Stimulated activated CD4-positive, alpha-beta T cell treated with anti-CD3 and anti-CD28 coated beads, Interleukin-4, amount 100 ng/mL, for 4 hours (primary cell): Measurements from ENCODE around the gene HSD17B8.

Experiments
- DNase-seq, 2 experiments: peaks; one replicate each; pipeline ENCODE4 v3.0.0-alpha.2; 2020

The HSD17B8 gene

DNA sequence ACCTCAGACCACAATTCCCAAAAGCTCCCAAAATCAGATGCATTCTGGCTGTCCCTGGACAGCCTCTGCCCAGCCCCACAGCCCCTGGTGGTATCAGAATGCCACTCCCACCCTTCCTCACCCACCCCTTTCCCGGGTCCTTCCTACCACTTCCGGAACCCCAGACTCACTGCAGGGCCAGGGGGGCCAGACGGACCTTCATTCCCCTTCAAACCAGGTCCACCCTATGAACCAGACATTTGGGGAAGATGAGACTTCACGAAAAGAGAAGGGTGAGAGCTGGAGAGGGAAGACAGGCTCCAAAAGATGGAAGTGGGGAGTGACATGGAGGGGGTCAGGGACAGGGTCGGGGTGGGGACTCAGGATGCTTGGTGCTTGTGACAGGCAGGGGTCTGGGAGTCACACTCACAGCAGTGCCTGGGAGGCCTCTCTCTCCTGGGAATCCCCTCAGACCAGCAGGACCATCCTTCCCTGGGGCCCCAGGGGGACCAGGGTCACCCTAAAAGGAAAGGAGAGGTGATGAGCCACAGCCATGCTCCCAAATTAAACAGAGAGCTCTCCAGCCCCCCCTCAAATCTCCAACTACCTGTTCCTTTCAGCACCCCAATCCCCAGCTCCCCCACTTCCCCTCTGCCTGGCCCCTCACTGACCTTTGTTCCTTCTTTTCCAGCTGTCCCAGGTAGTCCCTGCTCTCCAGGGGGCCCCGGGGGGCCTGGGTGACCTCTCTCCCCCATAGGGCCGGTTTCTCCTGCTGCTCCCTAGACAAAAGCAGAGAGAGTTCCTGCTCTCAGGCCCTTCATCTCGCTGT lies 32.4 kb upstream of the HSD17B8 start:
- DNase-seq = no peak

GRCh38 chr6:33172688-33173534 lies 31.5 kb upstream of the HSD17B8 start:
- DNase-seq = no peak

GRCh38 chr6:33173535-33174180 lies 30.8 kb upstream of the HSD17B8 start:
- no peak for DNase-seq

GRCh38 chr6:33174784-33175183 lies 29.7 kb upstream of the HSD17B8 start:
- DNase-seq = no peak

DNA sequence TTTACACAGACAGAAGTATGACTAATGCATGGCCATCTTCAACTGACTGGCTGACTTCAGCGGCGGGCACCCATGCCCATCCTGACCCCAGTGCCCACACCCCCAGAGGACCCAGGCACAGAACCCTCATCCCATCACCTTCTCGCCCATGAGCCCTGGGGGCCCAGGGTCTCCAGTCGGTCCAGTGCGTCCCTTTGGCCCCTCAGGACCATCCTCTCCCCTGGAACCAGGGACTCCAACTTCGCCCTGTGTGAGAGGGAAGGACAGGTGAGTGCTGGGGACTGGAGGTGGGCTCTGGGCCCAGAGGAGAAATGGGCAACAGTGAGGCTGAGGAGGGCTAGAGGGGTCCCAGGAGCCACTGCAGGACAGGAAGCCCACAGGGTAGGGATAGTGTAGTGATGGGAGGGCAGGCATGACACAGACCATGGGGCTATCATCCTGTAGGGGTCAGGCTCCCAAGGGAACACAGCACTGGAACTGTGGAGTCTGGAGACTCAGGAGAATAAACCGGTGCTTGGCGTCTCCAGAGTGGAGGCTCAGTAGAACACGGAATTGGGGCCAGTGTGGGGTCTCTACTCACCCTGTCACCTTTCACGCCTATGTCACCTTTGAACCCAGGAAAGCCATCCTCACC lies 28.9 kb upstream of the HSD17B8 start:
- DNase-seq = no peak

DNA sequence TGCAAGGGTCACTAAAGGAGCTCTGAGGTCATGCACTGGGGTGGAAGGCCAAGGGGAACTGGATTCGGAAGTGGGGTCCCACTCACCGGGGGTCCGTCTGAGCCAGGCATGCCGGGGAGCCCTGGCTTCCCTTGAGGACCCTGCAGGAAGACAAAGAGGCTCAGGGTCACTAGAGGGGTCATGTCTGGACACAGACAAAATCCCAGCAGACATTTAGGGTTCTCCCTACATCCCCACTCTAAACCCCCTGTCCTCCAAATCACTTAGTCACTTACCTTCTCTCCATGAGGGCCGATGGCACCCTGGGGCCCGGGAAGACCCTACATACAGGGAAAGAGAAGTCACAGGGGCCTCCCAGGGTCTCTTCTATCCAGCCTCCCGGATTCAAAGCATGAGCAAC lies 27.5 kb upstream of the HSD17B8 start:
- DNase-seq = no peak

DNA sequence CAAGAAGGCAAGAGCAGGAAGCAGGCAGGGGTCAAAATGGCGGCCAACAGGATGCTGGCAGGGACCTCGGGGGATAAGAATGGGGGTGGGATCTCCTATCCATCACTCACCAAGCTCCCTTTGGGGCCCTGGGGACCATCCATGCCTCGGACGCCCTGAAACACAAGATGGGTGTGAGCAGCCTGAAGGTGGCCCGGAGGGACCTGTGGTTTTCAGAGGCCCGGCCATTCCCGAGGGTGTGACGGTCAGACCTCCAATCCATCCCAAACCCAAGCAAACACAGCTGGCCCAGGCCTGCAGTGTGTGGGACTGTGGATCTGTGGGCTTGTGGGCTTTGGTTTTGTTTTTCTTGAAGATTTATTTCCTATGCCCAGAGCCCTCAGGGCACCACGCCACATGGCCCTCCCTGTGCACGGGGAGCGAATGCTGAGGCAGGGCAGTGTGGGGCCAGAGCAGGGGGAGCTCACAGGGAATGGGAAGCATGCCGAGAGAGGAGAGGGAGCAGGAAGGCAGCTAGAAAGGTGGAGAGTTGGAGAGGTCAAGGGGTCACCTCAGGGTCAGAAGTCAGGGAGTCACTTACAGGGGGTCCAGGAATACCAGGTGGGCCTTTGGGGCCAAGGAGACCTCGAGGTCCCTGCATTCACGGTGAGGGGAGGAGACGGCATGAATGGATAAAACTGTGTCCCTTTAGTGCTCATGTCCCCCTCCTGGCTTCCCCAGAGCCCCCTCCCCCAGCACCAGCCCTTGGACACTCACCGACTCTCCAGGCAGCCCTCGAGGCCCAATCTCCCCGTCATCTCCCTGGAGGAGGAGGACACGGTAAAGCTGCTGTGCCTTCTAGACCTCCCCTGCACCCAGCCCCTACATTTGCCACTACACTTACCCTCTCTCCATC lies 26.7 kb upstream of the HSD17B8 start:
- DNase-seq = no peak

GRCh38 chr6:33178755-33179475 lies 25.5 kb upstream of the HSD17B8 start:
- no peak for DNase-seq

DNA sequence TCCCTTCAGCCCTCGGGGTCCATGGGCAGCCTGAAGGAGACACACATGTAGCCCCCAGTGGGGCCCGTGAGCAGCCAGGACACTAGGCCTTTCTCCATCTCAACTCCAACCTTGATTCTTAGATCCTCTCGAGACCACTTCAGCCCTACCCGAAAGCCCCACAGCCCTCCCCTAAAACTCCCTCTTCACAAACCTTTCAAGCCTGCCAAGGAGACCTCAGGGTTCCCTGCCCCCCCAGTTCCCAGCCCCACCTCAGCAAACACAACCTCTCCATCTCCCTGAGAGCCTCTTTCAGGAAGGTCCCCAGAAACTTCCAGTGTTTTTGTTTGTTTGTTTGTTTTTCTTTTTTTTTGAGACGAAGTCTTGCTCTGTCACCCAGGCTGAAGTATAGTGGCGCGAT lies 23.3 kb upstream of the HSD17B8 start:
- no peak for DNase-seq

GRCh38 chr6:33183071-33183683 lies 21.3 kb upstream of the HSD17B8 start:
- DNase-seq = no peak

- no peak for DNase-seq
These were observed 19.3 kb upstream of the HSD17B8 start for GRCh38 chr6:33185190-33185589.

DNA sequence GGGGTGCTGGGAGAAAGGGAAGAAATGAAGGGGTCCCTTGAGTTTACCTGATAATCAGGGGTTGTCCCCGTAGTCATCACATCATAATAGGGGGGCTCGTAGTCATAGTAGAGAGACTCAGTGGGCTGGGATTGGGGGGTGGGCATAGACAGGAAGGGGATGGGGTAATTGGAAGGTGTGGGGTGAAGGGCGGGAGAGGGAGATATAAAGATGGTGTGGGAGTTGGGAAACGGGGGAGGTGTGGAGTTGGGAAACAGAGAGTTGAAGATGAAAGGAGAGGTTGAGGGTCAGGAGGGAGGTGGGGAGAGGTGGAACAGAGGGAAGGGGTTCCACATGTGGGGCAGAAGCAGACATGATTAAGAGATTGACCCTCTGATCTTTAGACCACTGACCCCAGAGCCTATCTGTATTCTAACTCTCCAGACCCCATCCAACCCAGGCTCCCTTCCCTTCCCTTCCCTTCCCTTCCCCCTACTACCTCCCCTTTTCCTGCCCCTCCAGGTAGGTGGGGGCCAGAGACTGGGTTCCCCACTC lies 18.7 kb upstream of the HSD17B8 start:
- no peak for DNase-seq

DNA sequence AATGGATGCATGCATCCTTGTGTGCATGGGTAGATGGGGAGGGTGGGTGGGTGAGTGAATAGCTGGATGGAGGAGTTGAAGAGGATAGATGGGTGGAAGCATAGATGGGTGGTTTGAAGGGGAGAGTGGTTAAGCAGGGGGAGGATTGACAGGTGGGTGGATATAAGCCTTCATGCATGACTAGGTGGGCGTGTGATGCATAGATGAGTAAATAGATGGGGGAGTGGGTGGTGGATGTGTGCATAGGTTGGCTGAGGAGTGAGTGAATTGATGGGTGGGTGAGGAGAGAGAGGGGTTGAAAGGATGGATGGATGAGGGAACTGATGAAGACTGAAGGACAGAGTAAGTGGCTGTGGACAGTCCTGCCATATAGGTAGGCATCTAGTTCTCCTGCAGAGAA lies 16.6 kb upstream of the HSD17B8 start:
- no peak for DNase-seq

DNA sequence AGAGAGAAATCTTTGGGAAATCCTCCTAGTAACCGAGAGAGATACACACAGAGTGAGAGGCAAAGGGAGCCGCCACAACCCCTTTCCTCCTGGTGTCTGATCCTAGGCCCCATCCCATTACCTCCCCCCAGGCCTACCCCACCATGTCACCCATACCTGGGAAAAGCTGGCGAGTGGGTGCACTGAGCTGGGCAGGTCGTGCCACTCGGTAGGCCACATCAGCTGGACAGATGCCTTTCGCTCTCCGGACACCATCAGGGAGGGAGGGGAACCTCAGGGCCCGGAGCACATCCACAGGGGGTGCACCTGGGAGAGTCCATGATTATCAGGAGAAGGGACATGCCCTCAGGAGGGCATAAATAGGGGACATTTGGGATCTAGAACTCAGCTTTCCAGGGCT lies 15.3 kb upstream of the HSD17B8 start:
- DNase-seq = no peak

- DNase-seq = no peak
These were observed 14.6 kb upstream of the HSD17B8 start for GRCh38 chr6:33189625-33190448.

GRCh38 chr6:33190504-33191107 lies 13.8 kb upstream of the HSD17B8 start:
- DNase-seq = no peak

DNA sequence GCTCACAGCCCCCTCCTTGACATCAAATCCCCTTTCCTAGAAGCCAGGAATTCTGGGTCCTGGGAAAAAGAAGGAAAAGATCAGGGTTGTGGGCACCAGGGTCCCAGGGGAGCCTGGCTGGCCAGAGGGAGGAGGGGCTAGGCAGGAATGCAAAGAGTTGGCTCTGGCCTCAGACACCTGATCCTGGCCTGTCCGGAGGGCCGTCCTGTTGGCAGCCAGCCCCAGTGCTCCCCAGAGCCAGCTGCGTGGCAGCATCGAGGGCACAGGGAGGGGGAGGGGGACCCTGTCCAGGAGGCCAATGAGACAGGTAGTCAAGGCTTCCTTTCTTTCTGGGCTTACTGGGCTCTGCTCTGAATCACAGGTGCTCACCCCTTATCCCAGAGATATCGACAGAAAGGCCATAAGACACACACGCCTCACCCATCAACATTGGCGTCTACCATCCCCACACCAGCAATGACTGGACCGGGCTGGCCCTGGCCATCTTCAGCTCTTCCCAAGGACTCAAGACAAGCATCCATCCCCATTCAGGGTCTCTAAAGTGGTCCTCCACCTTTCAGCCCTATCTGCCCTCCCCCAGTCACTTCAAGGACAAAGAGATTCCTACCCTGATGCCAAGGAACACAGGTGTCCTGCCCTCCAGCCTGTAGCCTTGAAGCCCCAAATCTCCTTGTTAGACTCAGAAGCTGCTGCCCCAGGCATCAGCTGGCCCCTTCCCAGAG lies 12.9 kb upstream of the HSD17B8 start:
- DNase-seq = no peak

DNA sequence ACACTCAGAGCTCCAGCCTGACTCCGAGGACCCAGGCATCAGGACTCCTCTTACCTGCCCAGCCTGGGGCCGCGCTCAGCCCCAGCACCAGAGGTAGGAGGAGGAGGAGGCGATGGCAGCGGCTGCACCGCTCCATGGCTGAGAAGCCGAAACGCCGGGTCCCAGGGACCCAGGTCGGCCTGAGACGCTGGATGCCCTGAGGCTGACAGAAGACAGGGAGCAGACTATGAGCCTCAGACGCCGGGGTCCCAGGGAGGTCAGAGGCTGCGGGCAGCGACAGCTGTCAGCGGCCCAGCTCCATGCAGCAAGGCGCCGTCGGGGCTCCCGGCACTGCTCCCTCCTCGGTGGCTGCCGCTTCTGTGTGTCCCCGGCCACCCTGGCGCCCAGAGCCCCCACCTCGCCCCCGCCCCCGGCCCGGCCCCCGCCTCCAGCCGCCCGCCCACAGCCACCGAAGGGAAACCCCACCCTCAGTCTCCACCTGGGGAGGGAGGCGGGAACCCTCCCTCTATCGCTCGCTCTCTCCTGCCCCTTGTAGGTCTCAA lies 12.3 kb upstream of the HSD17B8 start, which contains the start of gene COL11A2:
Gene COL11A2 (minus strand): TSS at position 363 of the 542 bp plus-strand sequence. CDS start 227 bp downstream, at position 136.
- peak in 1 of 2 experiments; percentile 29 for DNase-seq
